ENCODE data around the gene SLC35A5. TPM values are rescaled to one million over a fixed set of nuclear protein-coding genes. Genes with fewer than 3 reads are reported as not detected.

Gene SLC35A5
- total and polyA plus RNA-seq, 4 donors, result 11.7 to 25.4 (median 16.4) TPM

- no peak overlapping the region for H3K9ac ChIP-seq (ENCODE audit: low read depth in 1 of 2, low read length in 2 of 2)
Measured at GRCh38 chr3:112627919-112628466, 66.1 kb downstream of the SLC35A5 start.

GRCh38 chr3:112629425-112629824 lies 67.6 kb downstream of the SLC35A5 start:
- Histone ChIP-seq H3K4me3 (ENCODE audit: low read depth in 1 of 3, low read length in 3 of 3) (no peak overlapping the region), H3K9me3 (ENCODE audit: control insufficient read depth in 4 of 4, low read length in 3 of 4) (no peaks in the 10 kb centered on the region), H3K36me3 (ENCODE audit: control insufficient read depth in 4 of 4, insufficient read depth in 3 of 4, low read depth in 1 of 4, low read length in 3 of 4) (no peaks in the 10 kb centered on the region), H3K27ac (ENCODE audit: low read depth in 1 of 2, low read length in 2 of 2) (no peak overlapping the region), H3K9ac (ENCODE audit: low read depth in 1 of 2, low read length in 2 of 2) (no peak overlapping the region), H3K27me3 (ENCODE audit: control insufficient read depth in 4 of 4, insufficient read depth in 4 of 4, low read length in 3 of 4) (no peaks in the 10 kb centered on the region), H3K4me1 (ENCODE audit: control insufficient read depth in 4 of 4, insufficient read depth in 4 of 4, low read length in 3 of 4) (no peaks in the 10 kb centered on the region)
- WGBS, result 81% methylated on average over 7 of the region's 7 CpGs
- DNase-seq (ENCODE audit: low spot score), result no peak
- TF ChIP-seq GABPA (IDR thresholded peaks at IDR 0.05 in 1 of 2, conservative IDR thresholded peaks at IDR 0.05 in 1 of 2), result no peak
- TF ChIP-seq HNF4G (IDR thresholded peaks at IDR 0.05), result no peak
- TF ChIP-seq CTCF (IDR thresholded peaks at IDR 0.05; ENCODE audit: low read depth, low read length, missing input control), result no peak
- no peak for TF ChIP-seq JUND (IDR thresholded peaks at IDR 0.05)
- no peak for TF ChIP-seq TAF1 (conservative IDR thresholded peaks at IDR 0.05)
- no peak for TF ChIP-seq YY1 (IDR thresholded peaks at IDR 0.05)
- no peak for TF ChIP-seq MAX (IDR thresholded peaks at IDR 0.05)
- TF ChIP-seq NR2F2 (IDR thresholded peaks at IDR 0.05), result no peak
- TF ChIP-seq RXRA (IDR thresholded peaks at IDR 0.05), result no peak
- no peak for TF ChIP-seq REST (IDR thresholded peaks at IDR 0.05)
- no peak for TF ChIP-seq ATF3 (IDR thresholded peaks at IDR 0.05)

More at GRCh38 chr3:112627919-112628466, 66.1 kb downstream of the SLC35A5 start:
- Histone ChIP-seq H3K4me1 (ENCODE audit: control insufficient read depth in 4 of 4, insufficient read depth in 4 of 4, low read length in 3 of 4) (no peaks in the 10 kb centered on the region), H3K36me3 (ENCODE audit: control insufficient read depth in 4 of 4, insufficient read depth in 3 of 4, low read depth in 1 of 4, low read length in 3 of 4) (no peaks in the 10 kb centered on the region), H3K27me3 (ENCODE audit: control insufficient read depth in 4 of 4, insufficient read depth in 4 of 4, low read length in 3 of 4) (peaks cover 0 to 4% (median 0%) of the 10 kb centered on the region in 4 donors), H3K27ac (ENCODE audit: low read depth in 1 of 2, low read length in 2 of 2) (no peak overlapping the region), H3K4me3 (ENCODE audit: low read depth in 1 of 3, low read length in 3 of 3) (no peak overlapping the region), H3K9me3 (ENCODE audit: control insufficient read depth in 4 of 4, low read length in 3 of 4) (no peaks in the 10 kb centered on the region)
- 60% methylated on average over 1 of the region's 1 CpG for WGBS
- DNase-seq (ENCODE audit: low spot score), result no peak
- TF ChIP-seq JUND (IDR thresholded peaks at IDR 0.05), result no peak
- no peak for TF ChIP-seq FOXA2 (IDR thresholded peaks at IDR 0.05)
- TF ChIP-seq TAF1 (conservative IDR thresholded peaks at IDR 0.05), result no peak
- TF ChIP-seq GABPA (IDR thresholded peaks at IDR 0.05 in 1 of 2, conservative IDR thresholded peaks at IDR 0.05 in 1 of 2), result no peak
- no peak for TF ChIP-seq REST (IDR thresholded peaks at IDR 0.05)
- no peak for TF ChIP-seq HNF4A (conservative IDR thresholded peaks at IDR 0.05)
- no peak for TF ChIP-seq RXRA (IDR thresholded peaks at IDR 0.05)
- TF ChIP-seq MAX (IDR thresholded peaks at IDR 0.05), result no peak
- no peak for TF ChIP-seq HNF4G (IDR thresholded peaks at IDR 0.05)

Measured in liver (tissue), 9 donors.